HG02938 (cell line): ENCODE data around the gene TLK2.
"Not testable (repeated sequence)": the region's sequence is repeated elsewhere in the genome, so short reads cannot be mapped to it uniquely, and the experiment has no call there.

ENCODE experiments used
- ATAC-seq: cut with Tn5 transposase; IDR thresholded peaks from one replicate; pipeline ENCODE4 v1.9.1; 2021; ENCODE audit warnings: mild to moderate bottlenecking, moderate library complexity; ENCODE audit not compliant: unreplicated experiment

TLK2 gene

DNA sequence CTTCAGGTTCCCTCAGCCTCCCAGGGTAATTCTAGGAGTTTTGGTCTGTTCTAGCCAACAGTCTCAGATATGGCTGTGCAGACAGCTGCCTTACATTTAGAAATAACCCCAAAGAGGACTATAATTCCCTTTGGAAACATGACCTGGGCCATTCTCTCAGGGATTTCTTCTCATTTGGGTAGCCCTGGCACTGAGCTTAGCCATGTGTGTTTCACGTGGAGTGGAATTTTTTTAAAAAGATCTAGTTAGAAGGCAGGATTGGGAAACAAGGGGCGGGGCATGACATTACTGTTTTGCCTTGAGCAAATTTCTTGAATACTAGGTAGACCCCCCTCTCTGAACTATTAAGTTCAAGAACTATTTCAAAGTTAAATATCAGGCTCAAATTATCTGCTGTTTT lies 119.3 kb downstream of the TLK2 start:
- ATAC-seq = no peak

DNA sequence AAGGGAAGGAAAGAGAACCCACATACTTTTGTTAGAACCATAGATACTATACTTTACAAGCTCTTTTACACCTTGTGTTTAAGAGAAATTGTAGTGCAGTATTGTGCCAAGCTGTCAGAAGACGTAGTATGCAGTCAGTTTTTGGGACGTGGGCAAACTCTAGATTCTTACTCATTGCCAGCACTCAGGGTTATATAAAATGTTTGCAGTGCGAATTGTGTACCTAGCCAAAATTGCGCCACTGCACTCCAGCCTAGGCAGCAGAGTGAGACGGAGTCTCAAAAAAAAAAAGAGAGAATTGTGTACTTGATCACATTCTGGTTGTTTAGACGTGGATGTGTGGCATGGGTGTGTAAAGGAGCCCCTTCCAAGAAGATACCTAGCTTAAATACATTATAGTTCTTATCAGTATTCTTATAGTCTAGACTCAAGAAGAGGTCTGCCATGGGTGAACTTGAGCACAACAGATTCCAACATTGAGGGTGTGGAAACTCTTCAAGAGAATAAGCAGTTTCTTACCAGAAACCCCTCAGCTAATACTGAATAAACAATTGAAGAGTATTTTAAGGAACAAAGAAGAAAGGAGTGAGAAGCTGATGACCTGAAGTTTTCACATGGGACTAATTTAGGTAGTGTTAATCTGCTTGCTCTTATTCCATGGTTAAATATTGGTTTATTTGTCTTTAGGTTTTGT lies 121.5 kb downstream of the TLK2 start:
- no peak for ATAC-seq

DNA sequence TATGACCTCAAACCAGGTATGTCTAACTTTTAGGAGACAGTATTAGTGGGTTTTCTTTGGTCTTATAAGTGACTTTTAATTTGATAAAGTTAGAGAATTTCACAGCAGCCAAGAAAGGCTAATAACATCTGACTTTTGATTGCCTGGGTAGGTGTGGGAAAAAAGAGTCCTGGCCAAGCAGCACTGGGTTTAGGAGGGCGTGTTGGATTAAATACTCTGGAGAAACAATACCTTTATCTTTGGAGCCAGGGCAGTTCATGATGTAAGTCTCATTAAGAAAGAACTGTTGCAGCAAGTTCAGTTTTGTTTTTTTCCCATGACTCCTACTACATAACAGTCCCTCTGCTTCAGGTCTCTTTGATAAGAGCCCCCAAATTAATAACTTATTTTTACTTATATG lies 122.2 kb downstream of the TLK2 start:
- no peak for ATAC-seq

DNA sequence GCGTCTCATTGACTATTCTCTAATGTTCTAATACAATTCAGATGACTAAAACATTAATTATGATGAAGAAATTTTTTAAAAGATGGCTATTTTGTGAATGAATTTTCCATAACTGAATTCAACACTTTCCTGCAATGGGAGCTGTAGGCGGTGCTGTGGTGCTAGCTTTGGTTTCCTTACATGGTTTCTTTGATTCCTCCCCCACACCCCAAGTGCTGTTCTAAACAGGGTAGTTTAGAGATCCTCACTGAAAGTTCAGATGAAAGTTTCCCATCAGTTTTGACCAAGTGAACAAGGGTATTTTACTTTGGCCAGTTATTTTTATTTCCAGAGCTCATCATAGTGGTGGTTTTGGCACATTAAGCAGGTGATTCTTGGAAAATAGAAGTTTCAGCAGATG lies 122.8 kb downstream of the TLK2 start:
- ATAC-seq = no peak

DNA sequence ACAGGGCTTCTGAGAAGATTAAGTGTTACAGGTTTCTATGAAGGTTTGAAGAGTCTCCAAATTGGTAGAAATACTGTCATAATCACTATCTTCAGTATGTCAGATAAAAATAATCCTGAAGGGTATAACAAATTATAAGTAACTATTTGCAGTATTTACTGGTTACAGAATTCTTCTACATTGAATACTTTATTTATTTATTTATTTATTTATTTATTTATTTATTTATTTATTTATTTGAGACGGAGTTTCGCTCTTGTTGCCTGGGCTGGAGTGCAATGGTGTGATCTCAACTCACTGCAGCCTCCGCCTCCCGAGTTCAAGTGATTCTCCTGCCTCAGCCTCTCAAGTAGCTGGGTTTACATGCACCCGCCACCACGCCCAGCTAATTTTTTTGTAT lies 125.2 kb downstream of the TLK2 start:
- not testable (repeated sequence) for ATAC-seq

DNA sequence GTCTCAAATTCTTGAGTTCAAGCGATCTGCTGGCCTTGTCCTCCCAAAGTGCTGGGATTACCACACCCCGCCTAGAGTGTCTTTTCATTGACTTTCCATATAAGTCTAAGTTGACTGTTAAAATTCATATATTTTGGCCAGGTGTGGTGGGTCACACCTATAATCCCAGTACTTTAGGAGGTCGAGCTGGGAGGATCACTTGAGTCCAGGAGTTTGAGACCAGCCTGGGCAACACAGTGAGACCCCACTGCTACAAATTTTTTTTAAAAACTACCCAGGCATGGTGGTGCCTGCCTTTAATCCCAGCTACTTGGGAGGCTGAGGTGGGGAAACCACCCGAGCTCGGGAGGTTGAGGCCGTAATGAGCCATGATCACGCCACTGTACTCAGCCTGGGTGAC lies 127.0 kb downstream of the TLK2 start:
- ATAC-seq = no peak

DNA sequence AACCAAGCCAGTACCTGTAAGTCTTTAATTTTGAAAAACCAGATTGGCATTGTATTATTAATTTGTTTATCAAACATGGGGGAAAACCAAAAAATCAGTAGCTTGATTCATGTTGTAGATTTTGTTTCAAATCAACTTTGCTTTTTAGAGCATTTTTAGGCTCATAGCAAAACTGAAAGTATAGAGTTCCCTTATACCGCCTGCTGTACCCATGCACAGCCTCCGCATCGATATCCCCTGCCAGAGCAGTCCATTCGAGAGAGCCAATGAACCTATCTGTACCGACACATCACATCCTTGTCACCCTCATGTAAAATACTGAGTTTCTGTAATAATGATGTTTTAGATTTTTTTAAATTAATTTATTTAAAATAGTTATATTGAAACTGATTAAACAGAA lies 132.7 kb downstream of the TLK2 start:
- peak; percentile 80 for ATAC-seq

DNA sequence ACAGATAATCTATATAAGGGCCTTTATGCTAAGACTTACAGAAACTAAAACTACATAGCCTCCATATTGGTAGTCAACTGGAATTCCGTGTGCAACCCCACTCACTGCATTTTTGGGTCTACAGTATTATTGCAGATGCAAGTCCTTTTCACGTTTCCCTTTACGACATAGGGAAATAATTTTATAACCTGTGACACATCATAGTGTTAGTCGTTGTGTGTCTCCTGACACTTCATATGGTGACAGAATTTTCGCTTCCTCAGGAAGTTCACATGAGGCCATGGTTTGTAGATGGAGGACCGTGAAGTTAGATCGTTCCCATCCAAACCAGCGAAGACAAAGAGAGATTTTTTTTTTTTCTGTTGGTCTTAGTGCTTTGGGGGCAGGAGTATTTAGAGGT lies 133.1 kb downstream of the TLK2 start:
- ATAC-seq = peak; percentile 29

DNA sequence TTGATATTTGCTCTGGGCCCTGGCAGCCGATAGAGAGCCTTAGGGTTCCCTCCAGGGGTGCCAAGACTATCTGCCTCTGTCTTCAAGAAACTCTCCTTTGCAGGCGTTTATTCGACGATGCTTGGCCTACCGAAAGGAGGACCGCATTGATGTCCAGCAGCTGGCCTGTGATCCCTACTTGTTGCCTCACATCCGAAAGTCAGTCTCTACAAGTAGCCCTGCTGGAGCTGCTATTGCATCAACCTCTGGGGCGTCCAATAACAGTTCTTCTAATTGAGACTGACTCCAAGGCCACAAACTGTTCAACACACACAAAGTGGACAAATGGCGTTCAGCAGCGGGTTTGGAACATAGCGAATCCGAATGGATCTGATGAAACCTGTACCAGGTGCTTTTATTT lies 133.7 kb downstream of the TLK2 start:
- ATAC-seq = not testable (repeated sequence)

DNA sequence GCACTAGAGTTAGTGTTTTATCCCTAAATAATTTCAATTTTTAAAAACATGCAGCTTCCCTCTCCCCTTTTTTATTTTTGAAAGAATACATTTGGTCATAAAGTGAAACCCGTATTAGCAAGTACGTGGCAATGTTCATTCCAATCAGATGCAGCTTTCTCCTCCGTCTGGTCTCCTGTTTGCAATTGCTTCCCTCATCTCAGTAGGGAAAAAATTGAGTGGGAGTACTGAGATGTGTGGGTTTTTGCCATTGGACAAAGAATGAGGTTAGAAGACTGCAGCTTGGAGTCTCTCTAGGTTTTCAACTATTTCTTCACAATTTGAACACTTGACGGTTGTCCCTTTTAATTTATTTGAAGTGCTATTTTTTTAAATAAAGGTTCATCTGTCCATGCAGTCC lies 134.5 kb downstream of the TLK2 start:
- ATAC-seq = not testable (repeated sequence)

DNA sequence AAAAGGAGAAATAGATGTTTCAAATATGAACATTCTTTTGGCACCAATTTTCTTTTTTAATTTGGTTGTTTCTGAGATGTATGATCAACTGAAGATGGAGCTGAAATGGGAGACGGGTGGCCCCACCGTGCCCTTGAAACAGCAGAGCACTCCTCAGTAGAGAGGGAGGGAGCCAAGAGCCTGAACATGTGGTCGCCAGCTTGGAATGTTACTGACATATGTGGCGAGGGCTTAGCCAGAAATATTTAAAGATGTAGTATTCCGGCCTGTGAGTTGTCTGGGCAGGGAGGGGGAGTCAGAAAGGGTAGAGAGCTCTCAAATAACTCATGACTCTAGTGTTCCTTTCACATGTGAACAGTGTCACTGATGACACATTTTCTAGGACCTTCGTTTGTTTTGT lies 135.5 kb downstream of the TLK2 start:
- no peak for ATAC-seq

DNA sequence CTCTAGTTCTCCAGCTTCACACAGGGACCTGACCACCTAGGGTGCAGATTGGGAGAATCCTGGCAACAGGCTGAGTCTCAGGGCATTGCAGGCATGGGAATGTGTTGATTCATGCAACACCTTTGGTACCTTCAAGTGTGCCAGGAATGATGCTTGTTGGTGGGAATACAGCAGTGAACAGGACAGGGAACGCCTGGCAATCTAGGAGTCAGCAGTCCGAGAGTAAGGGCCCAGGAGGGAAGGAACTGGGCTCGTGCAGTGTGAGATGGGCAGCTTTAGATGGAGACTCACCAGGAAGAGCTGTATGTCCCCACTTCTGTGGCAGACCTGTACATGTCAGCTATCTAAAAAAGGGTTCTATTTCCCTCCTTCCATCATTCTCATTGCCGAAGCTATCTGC lies 136.9 kb downstream of the TLK2 start:
- no peak for ATAC-seq

DNA sequence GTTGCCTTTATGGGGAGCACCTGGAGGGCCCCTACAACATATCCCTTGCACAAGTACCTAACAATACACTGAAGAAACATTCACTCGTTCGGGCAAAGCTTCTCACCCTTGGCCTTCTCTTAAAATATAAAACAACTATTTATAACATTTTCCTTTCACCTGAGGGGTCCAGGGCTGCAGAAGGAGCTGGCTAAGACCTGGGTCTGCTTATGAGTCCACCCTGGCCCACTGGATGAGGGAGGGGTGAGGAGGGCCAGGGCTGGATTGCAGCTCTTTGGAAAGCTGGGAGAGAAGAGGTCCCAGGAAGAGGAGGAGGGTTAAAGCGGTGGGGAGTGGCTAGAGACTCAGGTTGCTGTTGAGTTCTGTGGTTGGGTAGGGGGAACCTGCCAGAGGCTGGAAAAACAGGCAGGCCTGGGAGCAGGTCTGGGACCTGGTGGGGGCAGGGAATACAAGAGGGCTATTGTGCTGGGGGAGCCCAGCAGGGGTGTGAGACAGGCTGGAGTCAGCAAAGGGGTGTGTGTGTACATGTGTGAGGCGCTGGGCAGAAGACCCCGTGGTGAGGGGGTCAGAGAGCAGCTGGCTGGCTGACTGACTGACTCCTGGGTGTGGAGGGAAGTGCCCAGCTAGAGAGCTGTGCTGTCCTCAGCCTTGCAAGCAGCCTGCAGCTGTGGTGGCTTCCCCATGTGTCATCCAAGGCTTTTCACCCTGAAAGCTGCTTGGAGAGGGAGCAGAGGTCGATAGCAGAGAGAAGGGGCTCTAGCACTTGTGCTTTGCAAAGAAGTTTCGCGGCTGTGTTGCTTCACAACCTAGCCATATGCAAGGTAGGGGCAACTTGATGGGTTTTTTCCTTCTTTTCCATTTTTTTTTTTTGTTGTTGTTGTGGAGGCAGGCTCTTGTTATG lies 138.6 kb downstream of the TLK2 start:
- ATAC-seq = no peak

DNA sequence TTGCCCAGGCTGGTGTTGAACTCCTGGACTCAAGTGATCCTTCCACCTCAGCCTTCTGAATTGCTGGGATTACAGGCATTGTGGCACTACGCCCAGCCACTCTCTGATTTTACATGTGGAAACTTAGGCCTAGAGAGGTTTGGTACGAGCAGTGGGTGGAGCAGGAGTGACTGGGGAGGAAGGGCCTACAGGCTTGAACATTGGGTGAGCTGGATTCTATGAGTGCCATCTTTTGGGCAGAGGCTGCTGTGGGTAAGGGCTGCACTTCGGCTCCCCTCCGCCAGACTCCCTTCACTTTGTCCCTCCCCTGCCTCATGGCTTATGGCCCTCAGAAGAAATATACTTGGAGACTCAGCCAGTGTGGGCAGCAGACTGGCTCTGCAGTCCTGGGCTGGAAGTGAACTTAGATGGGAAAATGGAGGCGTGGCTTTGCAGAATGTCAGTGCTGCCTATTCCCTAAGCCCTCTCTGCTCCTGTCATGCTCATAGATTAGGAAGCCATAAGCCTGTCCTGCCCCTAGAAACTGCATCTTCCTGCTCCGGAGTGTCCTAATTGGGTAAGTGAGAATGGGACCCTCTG lies 139.4 kb downstream of the TLK2 start:
- ATAC-seq = no peak

DNA sequence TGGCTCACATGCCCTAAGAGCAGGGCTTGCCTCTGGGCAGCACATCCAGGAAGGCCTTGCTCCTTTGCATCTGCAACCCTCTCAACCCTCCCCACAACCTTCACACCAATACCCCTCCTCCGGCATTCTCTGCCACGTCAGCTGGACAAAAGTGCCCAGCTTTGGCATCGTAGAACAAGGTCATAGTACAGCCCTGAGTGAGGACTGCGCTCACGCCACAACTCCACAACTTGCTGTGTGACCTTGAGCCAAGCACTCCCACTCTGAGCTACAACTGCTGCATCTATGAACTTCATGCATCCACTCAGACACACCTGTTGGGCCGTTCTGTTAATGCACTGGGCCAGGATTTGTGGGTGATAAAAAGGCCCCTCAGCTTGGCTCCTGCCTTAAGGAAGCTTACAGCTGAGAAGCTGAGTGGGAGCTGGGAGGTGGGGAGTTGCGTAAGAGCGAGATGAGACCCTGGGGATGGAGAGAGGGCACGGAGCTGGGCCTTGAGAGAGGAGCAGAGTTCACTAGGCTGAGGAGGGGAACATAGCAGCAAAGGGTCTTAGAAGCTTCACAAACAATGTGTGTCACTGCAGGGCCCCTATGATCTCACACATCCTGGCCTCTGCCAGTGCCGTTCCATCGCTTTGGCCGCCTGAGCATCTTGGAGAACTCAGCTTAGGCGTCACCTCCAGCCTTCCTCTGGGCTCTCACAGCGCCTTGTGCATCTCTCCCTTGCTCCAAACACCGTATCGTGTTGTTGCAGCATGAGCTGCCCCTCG lies 140.2 kb downstream of the TLK2 start:
- no peak for ATAC-seq

DNA sequence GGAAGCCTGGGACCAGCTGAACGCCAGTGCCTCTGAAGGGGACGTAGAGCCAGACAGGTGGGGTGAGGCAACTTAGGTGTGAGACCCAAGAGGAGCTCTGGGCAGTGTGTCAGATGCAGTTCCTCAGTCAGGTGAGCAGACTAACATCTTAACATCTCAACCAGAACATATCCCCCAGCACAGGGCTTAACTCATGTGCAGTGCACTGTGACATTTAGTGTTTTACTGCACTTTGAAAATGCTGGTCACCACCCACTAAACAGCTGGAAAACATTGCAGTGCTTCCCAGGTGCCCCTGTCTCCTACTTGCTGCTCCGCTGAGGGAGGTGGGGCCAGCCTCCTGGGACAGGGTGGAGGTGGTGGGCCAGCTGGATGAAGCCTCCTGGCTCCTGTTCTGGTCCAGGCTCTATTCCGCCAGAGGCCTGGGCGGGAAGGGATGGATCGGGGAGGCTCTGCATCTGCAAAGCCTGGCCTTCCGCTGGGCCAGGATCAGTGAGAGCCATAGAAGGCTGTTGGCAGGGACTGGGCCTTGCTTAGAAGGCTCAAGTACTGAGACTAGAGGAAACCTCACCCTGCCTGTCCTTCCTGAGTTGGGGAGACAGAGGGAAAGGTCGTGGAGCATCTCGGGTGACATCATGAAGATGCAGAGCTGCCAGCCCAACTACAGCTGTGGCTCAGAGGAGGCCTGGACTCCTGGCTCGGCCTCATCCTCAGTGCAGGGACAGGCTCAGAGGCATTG lies 141.0 kb downstream of the TLK2 start:
- no peak for ATAC-seq

DNA sequence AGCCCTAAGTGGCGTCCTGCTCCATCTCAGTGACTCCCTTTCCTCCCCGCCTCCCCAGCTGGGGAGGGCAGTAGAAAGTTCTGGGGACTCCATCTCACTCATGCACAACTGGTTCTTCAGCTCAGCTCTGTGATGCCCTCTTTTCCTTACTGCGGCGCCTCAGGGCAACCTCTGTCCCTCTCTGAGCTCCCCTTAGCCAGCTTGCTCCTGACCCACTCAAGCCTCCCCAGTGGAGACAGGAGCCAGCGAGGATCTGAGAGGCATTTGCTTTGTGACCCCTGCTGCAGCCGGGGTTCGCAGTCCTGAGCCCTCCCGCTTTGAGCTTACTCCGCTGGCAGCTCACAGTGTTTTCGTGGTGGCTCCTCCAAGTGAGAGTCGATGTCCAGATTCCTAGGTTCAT lies 142.6 kb downstream of the TLK2 start:
- no peak for ATAC-seq

DNA sequence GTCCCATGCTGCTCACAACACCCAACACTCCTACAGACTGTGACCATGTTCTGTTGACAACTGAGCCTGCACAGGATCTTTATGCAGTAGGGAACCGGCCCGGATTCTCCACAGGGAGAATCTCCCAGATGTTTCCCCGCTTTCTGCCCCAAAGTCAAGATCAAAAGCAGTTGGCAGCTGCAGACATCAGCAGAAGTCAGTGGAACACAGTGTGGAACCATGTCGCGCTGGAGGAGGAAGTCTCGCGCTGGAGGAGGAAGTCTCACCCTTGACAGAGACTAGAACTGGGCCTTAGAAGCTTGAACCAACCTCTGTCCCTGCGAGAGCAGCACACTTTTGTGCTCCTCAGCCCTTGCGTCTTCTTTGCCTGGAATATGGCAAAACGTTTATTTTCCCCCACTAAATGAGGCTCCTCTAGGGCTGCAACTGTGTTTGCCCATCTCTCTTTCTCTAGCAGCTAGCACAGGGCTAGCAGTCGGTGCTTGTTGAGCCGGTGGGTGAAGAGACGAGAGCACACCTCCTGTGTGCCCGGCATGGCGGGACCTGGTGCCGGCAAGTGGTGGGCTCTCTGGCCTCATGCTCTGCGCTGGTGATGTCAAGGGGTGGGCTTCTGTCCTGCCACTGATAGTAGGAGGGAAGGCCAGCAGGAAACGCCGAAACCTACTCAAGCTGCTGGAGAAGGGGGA lies 146.7 kb downstream of the TLK2 start:
- no peak for ATAC-seq

DNA sequence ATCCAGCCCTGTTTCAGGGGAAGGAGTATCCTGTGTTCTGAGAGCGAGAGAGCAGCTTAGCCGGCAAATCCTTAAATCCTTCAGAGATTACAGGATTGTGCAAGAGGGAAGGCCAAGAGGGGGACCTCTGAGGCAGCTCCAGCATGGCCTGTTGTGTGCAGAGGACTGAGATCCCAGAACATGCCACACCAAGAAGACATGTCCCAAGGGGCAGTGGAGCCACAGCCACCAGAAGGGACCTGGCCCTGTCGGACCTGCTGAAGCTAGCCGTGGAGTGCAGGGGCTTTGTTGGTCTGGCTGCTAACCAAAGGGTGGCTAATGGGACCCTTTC lies 147.2 kb downstream of the TLK2 start:
- ATAC-seq = no peak

DNA sequence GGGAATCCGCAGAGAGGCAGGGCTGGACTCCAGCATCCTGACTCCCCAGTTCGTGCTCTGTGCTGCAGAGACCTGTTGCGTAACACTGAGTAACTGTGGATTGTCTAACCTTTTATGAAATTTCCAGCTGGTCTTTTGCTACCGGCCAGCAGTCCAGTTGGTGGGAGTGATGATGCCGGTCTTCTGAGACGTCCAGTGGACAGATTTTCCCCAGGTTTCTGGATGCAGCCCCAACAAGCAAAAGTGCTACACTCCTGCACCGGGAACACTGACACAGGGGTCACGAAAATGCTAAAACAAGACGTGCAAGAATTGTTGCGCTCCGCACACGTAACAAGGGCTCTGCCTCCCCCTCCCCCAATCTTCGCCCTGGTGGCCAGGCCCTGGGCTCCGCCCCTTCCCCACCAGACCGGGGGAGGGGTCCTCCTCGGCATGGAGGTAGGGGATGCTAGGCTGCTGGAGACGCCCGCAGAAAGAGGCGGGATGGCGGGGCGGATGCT lies 148.1 kb downstream of the TLK2 start:
- ATAC-seq = no peak
